Kidney epithelial cell (primary cell): Measurements from ENCODE around the gene COCH. TPM values are rescaled to one million over a fixed set of nuclear protein-coding genes. Genes with fewer than 3 reads are reported as not detected.
A peak's percentile ranks its signal among the peaks of the same experiment; 100 is the strongest.

Experiments used
- DNase-seq: peaks from one replicate; pipeline ENCODE4 v3.0.0-alpha.2; 2010; ENCODE audit warnings: low read depth
- H3K27me3 ChIP-seq: 2 replicates; pipeline ENCODE4 v1.6.0; 2011; ENCODE audit warnings: low read length; ENCODE audit not compliant: control insufficient read depth, insufficient read depth
- H3K36me3 ChIP-seq: 2 replicates; pipeline ENCODE4 v1.5.1; 2011; ENCODE audit warnings: low read length; ENCODE audit not compliant: control insufficient read depth, insufficient read depth
- H3K4me3 ChIP-seq: 2 replicates; pipeline ENCODE4 v1.5.1; 2011; ENCODE audit warnings: low read depth, mild to moderate bottlenecking, control low read depth, low read length
- total RNA-seq: library from RNA; depleted of rRNA; stranded (reverse); fragments of >200 nt; gene quantifications from 2 replicates; pipeline ENCODE4 v1.2.3, GENCODE V29; 2015
- TF ChIP-seq, protein P1 (sequence below): IDR thresholded peaks from 2 replicates; pipeline ENCODE4 v1.5.1; 2011; ENCODE audit warnings: mild to moderate bottlenecking, moderate library complexity, low read length, control low read depth, inconsistent platforms; ENCODE audit not compliant: insufficient read depth, poor library complexity, severe bottlenecking

COCH gene
- total RNA-seq, 1 donor from 2014 or later: 16.4 TPM

DNA sequence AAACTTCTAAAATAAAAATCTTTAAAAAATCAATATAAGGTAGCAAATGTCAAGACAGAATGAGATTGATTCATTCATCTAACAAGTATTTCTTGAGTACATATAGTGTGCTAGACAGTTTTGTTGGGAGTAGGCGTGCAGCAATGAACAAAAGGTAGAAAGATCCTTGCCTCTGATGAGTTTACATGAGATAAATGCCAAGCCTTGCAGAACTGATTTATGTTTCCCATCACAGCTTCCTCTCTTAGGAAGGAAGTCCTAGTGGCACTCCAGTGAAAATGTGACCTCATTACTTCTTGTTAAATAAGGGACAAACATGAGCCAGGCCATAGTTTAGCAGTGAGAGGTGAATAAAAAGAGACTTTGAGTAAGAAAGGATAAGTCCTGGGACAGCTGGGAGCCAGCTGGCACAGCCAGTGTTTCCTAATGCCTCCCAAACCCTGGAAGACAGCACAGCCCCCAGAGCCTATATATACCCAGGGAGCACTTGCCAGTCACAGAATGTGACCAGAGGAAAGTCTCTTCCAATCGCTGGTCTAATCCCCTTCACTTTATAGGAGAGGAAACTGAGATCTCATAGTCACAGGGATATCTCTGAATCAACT lies 4.7 kb upstream of the COCH start:
- TF ChIP-seq, protein P1, sequence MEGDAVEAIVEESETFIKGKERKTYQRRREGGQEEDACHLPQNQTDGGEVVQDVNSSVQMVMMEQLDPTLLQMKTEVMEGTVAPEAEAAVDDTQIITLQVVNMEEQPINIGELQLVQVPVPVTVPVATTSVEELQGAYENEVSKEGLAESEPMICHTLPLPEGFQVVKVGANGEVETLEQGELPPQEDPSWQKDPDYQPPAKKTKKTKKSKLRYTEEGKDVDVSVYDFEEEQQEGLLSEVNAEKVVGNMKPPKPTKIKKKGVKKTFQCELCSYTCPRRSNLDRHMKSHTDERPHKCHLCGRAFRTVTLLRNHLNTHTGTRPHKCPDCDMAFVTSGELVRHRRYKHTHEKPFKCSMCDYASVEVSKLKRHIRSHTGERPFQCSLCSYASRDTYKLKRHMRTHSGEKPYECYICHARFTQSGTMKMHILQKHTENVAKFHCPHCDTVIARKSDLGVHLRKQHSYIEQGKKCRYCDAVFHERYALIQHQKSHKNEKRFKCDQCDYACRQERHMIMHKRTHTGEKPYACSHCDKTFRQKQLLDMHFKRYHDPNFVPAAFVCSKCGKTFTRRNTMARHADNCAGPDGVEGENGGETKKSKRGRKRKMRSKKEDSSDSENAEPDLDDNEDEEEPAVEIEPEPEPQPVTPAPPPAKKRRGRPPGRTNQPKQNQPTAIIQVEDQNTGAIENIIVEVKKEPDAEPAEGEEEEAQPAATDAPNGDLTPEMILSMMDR: no peak
- Histone ChIP-seq H3K27me3 (peaks cover 9% of the 10 kb centered on the region), H3K36me3 (no peaks in the 10 kb centered on the region)

DNA sequence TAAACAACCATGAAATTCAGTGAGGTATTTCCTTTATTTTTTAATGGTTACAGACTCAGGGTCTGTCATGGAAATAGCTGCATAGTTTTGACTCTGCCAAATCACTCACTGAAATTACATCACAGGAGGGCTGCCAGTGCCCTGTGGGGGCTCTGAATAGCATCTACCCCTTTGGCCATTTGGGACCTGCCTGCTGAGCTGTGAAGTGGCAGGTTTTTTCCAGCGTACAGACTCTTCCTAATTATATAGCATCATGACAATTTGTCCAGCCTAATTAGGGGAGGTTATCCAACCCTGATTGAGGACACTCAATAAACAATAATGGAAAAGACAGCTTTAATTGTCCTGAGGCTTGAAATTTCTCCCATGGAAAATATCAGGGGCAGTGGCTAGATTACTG lies 1.8 kb upstream of the COCH start:
- Histone ChIP-seq H3K36me3 (no peaks in the 10 kb centered on the region), H3K4me3 (no peak overlapping the region), H3K27me3 (peaks cover 20% of the 10 kb centered on the region)
- TF ChIP-seq, protein P1: no peak
- no peak for DNase-seq

More for the DNA sequence above, 4.7 kb upstream of the COCH start:
- no peak overlapping the region for H3K4me3 ChIP-seq
- no peak for DNase-seq

DNA sequence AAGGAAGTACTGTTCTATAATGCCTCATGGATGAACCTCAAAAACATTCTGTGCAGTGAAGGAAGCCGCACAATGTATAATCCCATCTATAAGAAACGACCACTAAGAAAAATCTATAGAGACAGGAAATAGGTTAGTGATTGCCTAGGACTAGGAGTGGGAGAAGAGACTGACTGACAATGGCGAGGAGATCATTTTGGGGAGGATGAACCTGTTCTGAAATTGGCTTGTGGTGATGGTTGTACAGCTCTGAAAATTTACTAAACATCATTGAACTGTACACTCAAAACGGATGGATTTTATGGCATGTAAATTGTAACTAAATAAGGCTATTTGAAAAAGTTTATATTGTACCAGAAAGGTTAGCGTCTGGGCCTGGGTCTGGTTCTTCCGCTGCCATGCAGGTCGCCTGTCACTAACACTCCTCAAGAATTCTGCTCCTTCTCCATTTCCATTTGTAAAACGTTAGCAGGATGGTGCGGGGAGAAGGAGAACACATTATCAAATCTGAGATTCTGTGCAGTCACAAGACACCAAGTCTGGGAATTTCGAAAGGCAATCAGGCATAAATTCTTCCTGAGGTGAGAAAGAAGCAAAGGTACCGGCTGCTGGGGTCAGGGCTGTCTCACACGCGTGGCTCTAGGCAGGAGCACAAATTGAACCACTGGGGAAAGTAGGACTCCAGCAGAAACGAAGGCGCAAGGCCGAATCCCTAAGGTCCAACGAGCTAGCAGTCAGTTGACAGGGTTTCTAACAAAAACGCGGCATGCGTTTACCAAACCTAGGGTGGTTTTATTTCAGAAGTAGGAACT lies 845 bp upstream of the COCH start:
- TF ChIP-seq, protein P1: no peak
- Histone ChIP-seq H3K27me3 (peaks cover 20% of the 10 kb centered on the region), H3K4me3 (peak overlapping the region; percentile 50), H3K36me3 (no peaks in the 10 kb centered on the region)
- DNase-seq: no peak

DNA sequence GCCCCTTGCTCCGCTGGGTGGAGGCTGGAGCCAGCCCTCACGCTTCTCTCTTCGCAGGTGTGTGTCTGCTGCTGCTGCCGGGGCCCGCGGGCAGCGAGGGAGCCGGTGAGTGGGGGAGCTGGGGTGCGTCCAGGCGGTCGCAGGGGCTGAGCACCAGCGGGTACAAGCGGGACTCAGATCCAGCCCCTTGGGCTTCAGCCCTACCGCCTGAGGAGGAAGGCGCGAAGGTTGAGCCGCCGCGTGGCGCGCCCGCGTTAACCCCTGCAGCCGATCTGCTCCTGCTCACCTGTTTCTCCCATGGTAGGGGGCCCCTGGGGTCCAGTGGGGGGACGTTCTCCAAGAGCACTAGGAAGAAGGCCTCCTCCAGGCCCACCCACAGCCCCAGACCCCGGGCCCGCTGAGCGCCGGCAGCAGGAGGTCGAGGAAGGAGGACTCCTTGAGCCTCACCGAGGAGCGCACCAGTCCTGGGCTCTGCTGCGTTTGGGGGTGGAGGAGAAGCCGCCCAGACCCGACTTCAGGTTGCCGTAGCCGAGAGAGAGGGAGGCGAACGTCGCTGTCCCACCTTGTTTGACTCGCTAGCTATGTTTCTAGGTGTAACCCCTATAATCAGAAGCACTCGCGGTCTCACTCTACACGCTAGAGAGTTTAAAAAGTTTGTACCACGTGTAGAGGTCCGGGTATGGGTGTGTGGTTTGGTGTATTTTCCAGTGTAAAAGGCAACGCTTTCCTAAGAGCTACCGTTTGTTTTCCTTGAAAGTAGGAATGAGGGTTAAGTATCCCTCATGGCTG lies 834 bp downstream of the COCH start:
- peaks cover 20% of the 10 kb centered on the region for H3K27me3 ChIP-seq
- TF ChIP-seq, protein P1: no peak
- H3K36me3 ChIP-seq: no peaks in the 10 kb centered on the region
- H3K4me3 ChIP-seq: peak overlapping the region; percentile 50
- no peak for DNase-seq

DNA sequence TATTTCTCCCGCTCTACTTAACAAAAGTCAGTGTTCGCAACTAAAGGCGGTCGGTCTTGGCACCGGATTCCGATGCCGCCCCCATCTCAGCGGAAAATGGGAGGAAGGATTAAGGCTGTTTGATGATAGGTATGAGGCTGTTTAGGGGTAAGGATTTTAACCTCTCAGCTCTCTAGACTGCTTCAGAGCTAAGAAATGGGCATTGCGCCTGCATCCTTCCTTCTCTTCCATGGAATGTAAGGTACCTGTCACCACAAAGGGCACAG lies 1.4 kb downstream of the COCH start:
- peaks cover 20% of the 10 kb centered on the region for H3K27me3 ChIP-seq
- no peak for DNase-seq
- TF ChIP-seq, protein P1: no peak
- no peak overlapping the region for H3K4me3 ChIP-seq
- H3K36me3 ChIP-seq: no peaks in the 10 kb centered on the region
